BLaER1 treated with 17β-estradiol and CSF1 and Interleukin-3, amounts not matched to agents 10 nM and 100 nM (cell line): ENCODE data around the gene CCNI.
"Not testable (repeated sequence)": the region's sequence is repeated elsewhere in the genome, so short reads cannot be mapped to it uniquely, and the experiment has no call there.

Experiments
- H3K27ac ChIP-seq, 11 experiments: shearing (Covaris generic); formaldehyde crosslinking; 2 replicates each; pipeline ENCODE4 v1.8.1; 2022
- H3K27me3 ChIP-seq, 11 experiments: shearing (Covaris generic); formaldehyde crosslinking; 2 replicates each; pipeline ENCODE4 v1.8.1; 2022
- H3K36me3 ChIP-seq, 11 experiments: shearing (Covaris generic); formaldehyde crosslinking; 2 replicates each; pipeline ENCODE4 v1.8.1; 2022
- H3K4me1 ChIP-seq, 10 experiments: shearing (Covaris generic); formaldehyde crosslinking; 2 replicates each; pipeline ENCODE4 v1.8.1; 2022
- H3K4me2 ChIP-seq, 11 experiments: shearing (Covaris generic); formaldehyde crosslinking; 2 replicates each; pipeline ENCODE4 v1.8.1; 2022
- H3K4me3 ChIP-seq, 10 experiments: shearing (Covaris generic); formaldehyde crosslinking; 2 replicates each; pipeline ENCODE4 v1.8.1; 2022
- H3K9ac ChIP-seq, 11 experiments: shearing (Covaris generic); formaldehyde crosslinking; 2 replicates each; pipeline ENCODE4 v1.8.1; 2022
- H3K9me3 ChIP-seq, 11 experiments: shearing (Covaris generic); formaldehyde crosslinking; replicated peaks in 1 of 11; 2 replicates each; pipeline ENCODE4 v1.8.1; 2022
- H4K20me1 ChIP-seq, 11 experiments: shearing (Covaris generic); formaldehyde crosslinking; 2 replicates each; pipeline ENCODE4 v1.8.1; 2022
- Cebpa-rat ChIP-seq, 11 experiments: shearing (Covaris generic); IDR thresholded peaks; 2 replicates each; pipeline ENCODE4 v1.8.1; 2022

Gene CCNI

GRCh38 chr4:77089866-77090265 lies 14.1 kb upstream of the CCNI start:
- no peak for TF ChIP-seq Cebpa-rat (IDR thresholded peaks at IDR 0.05)
- Histone ChIP-seq H4K20me1 (no peaks in the 10 kb centered on the region), H3K27me3 (no peaks in the 10 kb centered on the region), H3K4me1 (peaks cover 15 to 20% (median 16%) of the 10 kb centered on the region in 10 experiments), H3K4me2 (no peak overlapping the region), H3K27ac (no peak overlapping the region), H3K9me3 (peaks cover 0 to 5% (median 0%) of the 10 kb centered on the region in 11 experiments; a peak in 1 of 22 replicates), H3K9ac (no peak overlapping the region), H3K4me3 (no peak overlapping the region), H3K36me3 (no peaks in the 10 kb centered on the region)

GRCh38 chr4:77087027-77087426 lies 11.2 kb upstream of the CCNI start:
- H3K4me3 ChIP-seq, H4K20me1 ChIP-seq, H3K36me3 ChIP-seq, H3K4me1 ChIP-seq, H3K27me3 ChIP-seq, H3K27ac ChIP-seq, H3K9ac ChIP-seq, H3K4me2 ChIP-seq, H3K9me3 ChIP-seq: not testable (repeated sequence)

- H3K4me3 ChIP-seq, result no peak overlapping the region
- H3K27me3 ChIP-seq, result no peaks in the 10 kb centered on the region
- 0 out of 22 replicates have a peak, but pooled peaks cover 0 to 5% (median 0%) of the 10 kb centered on the region in 11 experiments for H3K36me3 ChIP-seq
- H3K9ac ChIP-seq, result no peak overlapping the region
- no peaks in the 10 kb centered on the region for H4K20me1 ChIP-seq
- H3K27ac ChIP-seq, result no peak overlapping the region
- H3K4me2 ChIP-seq, result no peak overlapping the region
- peaks cover 5 to 15% (median 7%) of the 10 kb centered on the region in 10 experiments; a peak in 16 of 20 replicates for H3K4me1 ChIP-seq
- H3K9me3 ChIP-seq, result peaks cover 0 to 5% (median 0%) of the 10 kb centered on the region in 11 experiments; a peak in 1 of 22 replicates
- no peak for TF ChIP-seq Cebpa-rat (IDR thresholded peaks at IDR 0.05)
Observed at GRCh38 chr4:77084019-77084639, 8.3 kb upstream of the CCNI start.

- no peak overlapping the region for H3K9ac ChIP-seq
- no peaks in the 10 kb centered on the region for H4K20me1 ChIP-seq
- no peak overlapping the region for H3K27ac ChIP-seq
- H3K9me3 ChIP-seq, result peaks cover 0 to 1% (median 0%) of the 10 kb centered on the region in 11 experiments; a peak in 1 of 22 replicates
- no peak for TF ChIP-seq Cebpa-rat (IDR thresholded peaks at IDR 0.05)
- H3K4me3 ChIP-seq, result no peak overlapping the region
- peaks cover 7 to 23% (median 11%) of the 10 kb centered on the region in 10 experiments; a peak in 18 of 20 replicates for H3K4me1 ChIP-seq
- 0 out of 22 replicates have a peak, but pooled peaks cover 0 to 6% (median 0%) of the 10 kb centered on the region in 11 experiments for H3K36me3 ChIP-seq
- H3K4me2 ChIP-seq, result no peak overlapping the region
- H3K27me3 ChIP-seq, result no peaks in the 10 kb centered on the region
Observed at GRCh38 chr4:77082886-77083608, 7.3 kb upstream of the CCNI start.

- H3K4me1 ChIP-seq, result peaks cover 20 to 36% (median 25%) of the 10 kb centered on the region in 10 experiments
- H3K27ac ChIP-seq, H4K20me1 ChIP-seq, H3K9ac ChIP-seq, H3K4me3 ChIP-seq, H3K27me3 ChIP-seq, H3K36me3 ChIP-seq, H3K9me3 ChIP-seq: not testable (repeated sequence)
- peak overlapping the region in 7 of 11 experiments; percentile 5 to 48 (median 26); a peak in 7 of 22 replicates for H3K4me2 ChIP-seq
Observed at GRCh38 chr4:77080806-77081205, 5.0 kb upstream of the CCNI start.

- TF ChIP-seq Cebpa-rat (IDR thresholded peaks at IDR 0.05), result no peak
- H3K4me2 ChIP-seq, result no peak overlapping the region
- no peaks in the 10 kb centered on the region for H3K27me3 ChIP-seq
- no peaks in the 10 kb centered on the region for H3K9me3 ChIP-seq
- peaks cover 22 to 37% (median 27%) of the 10 kb centered on the region in 10 experiments for H3K4me1 ChIP-seq
- H4K20me1 ChIP-seq, result peaks cover 4 to 10% (median 9%) of the 10 kb centered on the region in 11 experiments
- no peak overlapping the region for H3K4me3 ChIP-seq
- 0 out of 22 replicates have a peak, but pooled peaks cover 0 to 6% (median 0%) of the 10 kb centered on the region in 11 experiments for H3K36me3 ChIP-seq
- no peak overlapping the region for H3K27ac ChIP-seq
- H3K9ac ChIP-seq, result no peak overlapping the region
Observed at GRCh38 chr4:77079281-77079680, 3.5 kb upstream of the CCNI start.

GRCh38 chr4:77078401-77078800 lies 2.6 kb upstream of the CCNI start:
- Histone ChIP-seq H3K9ac (no peak overlapping the region), H3K27ac (no peak overlapping the region), H3K9me3 (no peaks in the 10 kb centered on the region), H3K4me1 (peaks cover 30 to 46% (median 35%) of the 10 kb centered on the region in 10 experiments), H3K4me3 (no peak overlapping the region), H3K36me3 (0 out of 22 replicates have a peak, but pooled peaks cover 0 to 6% (median 0%) of the 10 kb centered on the region in 11 experiments), H3K27me3 (no peaks in the 10 kb centered on the region), H4K20me1 (peaks cover 13 to 18% (median 17%) of the 10 kb centered on the region in 11 experiments), H3K4me2 (peak overlapping the region in 10 of 11 experiments; percentile 1 to 92 (median 80); a peak in 8 of 22 replicates)
- TF ChIP-seq Cebpa-rat (IDR thresholded peaks at IDR 0.05), result peak in 5 of 11 experiments; percentile 38 to 76 (median 64); a peak in 9 of 22 replicates

GRCh38 chr4:77076889-77077635 lies 1.3 kb upstream of the CCNI start:
- peak overlapping the region; percentile 93 to 100 (median 99) for H3K27ac ChIP-seq
- H3K27me3 ChIP-seq, result no peaks in the 10 kb centered on the region
- TF ChIP-seq Cebpa-rat (IDR thresholded peaks at IDR 0.05), result no peak
- H3K36me3 ChIP-seq, result peaks cover 0 to 12% (median 0%) of the 10 kb centered on the region in 11 experiments; a peak in 2 of 22 replicates
- no peaks in the 10 kb centered on the region for H3K9me3 ChIP-seq
- peaks cover 26 to 32% (median 31%) of the 10 kb centered on the region in 11 experiments for H4K20me1 ChIP-seq
- peak overlapping the region; percentile 68 to 92 (median 79) for H3K4me2 ChIP-seq
- H3K4me1 ChIP-seq, result peaks cover 44 to 59% (median 46%) of the 10 kb centered on the region in 10 experiments
- peak overlapping the region; percentile 90 to 99 (median 98) for H3K9ac ChIP-seq
- peak overlapping the region; percentile 57 to 83 (median 78) for H3K4me3 ChIP-seq
